NCI-H146 treated with DMSO at 0.1 percent for 48 hours (cell line): ENCODE measurements around the gene BCL11A.

ENCODE experiments used
- DNase-seq: peaks from one replicate; lab custom pipeline; 2025; ENCODE audit not compliant: unreplicated experiment; lab: John Stamatoyannopoulos, UW

BCL11A gene

DNA sequence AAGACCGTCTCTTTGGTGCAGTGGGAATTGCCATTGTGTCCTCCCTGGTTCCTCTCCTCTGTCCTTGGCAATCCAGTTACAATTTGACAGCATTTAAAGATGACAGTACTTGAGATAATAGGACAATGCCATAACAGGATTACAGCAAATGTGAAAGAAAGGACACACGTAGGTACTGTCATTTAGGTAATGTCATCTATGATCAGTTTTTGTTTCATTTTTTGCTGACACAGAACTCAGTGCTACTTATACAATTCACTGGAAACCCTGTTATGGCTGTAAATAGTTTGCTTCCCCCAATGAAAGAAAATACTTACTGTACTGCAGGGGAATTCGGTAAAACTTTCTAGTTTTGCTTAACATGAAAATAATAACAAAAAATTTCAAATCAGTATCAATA, 65.2 kb downstream of the BCL11A start:
- no peak for DNase-seq

DNA sequence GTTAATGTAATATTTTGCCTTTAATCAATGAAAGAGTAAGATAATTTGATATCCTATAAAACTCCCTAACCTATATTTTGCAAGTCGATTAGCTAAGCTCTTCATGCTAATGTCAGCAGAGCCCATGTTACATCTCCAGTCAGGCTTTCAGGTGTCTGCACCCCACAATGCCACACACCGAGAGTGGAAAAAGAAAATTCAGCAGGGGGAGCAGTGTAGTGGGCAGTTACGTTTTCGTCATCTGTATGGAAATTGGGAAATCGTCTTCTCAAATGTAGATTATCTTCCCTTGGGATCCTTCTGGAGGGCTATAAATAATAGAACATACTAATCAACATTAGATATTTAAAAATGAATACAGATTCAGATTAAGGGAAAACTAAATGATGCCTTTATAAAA, 66.3 kb downstream of the BCL11A start:
- no peak for DNase-seq

DNA sequence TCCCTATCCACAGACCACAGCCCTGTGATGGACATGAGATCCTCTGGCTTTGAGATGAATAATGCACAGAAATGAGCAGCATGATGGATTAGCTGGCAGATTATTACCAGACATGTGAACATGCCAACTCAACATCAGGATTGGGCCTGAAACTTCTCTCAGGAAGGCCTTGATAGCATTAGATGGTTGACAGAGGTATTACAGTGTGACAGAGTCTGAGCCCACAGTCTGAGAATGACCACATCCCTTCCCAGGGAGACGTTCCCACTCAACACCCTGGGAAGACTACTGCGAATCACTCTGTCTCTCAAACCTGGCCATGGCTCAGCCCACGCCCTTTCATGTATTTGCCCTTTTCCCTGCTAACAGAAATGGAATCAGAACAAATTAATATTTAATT, 66.9 kb downstream of the BCL11A start:
- no peak for DNase-seq

DNA sequence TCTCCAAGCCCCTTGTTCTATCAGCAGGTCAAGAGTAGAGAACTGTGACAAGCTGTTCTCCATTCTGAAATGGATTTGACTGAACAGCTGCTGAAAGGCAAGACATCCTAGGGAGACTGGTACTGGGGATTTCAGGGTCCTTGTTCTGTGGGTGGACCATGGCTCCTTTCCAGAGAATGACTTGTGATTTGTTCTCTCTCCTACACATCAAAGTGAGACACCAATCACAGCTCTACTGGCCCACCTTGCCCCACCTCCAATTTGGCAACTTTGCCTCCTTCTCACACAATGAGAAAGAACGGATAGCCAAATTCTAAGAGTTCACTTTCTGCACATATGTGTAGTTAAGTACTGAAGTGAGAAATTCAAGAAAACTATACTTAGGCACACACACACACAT, 67.4 kb downstream of the BCL11A start:
- no peak for DNase-seq

DNA sequence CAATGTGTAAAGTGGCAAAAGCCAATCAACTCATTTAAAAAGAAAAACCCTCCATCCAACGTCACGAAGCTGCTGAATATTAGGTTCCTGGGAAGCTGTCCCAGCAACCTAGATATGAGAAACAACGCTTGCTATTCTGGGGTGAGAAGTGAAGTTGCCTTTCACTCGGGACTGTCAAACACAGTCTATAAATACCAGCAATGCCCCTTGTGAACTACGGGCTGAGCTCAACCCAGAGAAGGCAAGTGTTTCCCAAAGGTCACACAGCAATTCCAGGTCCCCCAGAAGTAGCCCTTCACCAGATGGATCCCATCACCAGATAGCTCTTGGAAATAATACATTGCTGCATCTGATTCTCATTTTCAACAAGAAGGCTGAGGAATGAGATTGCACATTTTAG, 67.9 kb downstream of the BCL11A start:
- no peak for DNase-seq

DNA sequence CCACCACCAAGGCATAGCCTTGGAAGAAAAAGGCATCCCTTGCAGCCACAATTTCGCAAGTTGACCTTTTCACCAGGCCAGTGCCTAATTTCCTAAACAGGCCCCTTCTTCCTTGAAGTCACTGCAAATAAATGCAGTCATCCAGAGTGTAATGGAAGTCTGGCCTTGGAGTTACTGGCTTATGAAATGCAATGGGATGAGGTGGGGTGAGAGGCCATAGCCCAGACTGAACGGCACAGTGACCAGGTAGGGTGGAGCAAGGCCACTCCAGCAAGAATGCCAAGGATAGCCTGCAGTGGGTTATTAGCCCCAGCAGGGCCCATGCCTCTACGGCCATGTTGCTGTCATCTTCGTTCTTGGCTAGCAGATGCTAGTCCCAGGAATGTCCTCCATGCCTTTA, 68.4 kb downstream of the BCL11A start:
- DNase-seq, result no peak

DNA sequence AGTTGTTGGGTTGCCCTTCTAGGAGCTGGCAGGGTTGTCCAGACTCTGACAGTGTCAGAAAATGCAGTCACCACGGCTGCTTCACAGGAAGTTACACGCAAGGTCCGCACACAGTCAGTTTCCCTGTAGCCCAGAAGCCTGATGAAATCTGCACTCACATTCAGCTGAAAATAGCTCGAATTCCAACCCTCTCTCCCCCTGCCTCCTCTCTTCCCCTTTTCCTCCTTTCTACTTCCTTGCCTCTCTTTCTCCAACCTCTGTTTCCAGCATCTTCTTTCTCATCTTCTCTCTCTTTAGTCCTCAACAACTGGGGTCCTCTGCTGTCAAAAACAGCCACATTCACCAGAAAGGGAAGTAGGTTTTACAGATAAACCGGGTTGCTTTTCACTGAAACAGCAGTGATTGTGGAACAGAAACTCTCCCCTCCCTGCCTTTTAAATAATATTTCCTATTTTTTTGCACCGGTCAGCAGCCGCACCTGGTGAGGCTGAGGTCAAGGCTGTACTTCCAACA, 69.3 kb downstream of the BCL11A start:
- no peak for DNase-seq

DNA sequence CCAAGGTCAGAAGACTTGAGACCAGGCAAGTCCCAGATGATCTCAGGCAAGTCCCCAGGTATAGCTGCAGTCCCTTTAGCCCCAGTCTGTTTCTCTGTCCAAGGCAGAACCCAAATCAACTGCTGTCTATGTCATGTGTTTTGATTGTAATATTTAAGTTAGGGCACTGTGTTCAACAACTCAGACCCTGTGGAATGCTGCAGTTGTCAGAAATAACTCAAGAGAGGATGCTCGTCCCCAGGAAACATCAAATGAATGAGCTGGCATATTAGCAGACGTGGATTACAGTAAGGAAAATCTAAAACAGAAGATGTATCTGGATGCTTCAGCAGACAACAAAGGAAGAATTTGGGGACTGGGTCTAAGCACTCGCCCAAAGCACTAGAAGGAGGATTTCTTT, 70.1 kb downstream of the BCL11A start:
- no peak for DNase-seq

DNA sequence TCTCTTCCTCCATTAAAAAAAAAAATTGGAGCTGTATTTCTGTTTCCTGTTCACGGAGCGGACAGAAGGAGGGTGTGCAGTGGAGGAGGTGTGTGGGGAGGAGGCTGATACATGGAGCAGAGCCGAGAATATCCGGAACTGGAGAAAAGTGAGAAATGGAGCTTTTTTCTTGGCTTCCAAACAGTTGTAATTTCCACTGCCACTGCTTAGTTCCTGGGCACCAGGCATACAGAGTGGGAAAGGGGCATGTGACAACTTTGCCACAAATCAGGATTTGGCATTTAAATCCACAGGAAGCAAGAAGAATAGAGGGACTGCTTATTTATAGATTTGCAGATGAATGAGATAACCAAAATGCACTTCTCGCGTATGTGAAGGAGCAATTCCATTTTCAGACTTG, 71.2 kb downstream of the BCL11A start:
- no peak for DNase-seq

DNA sequence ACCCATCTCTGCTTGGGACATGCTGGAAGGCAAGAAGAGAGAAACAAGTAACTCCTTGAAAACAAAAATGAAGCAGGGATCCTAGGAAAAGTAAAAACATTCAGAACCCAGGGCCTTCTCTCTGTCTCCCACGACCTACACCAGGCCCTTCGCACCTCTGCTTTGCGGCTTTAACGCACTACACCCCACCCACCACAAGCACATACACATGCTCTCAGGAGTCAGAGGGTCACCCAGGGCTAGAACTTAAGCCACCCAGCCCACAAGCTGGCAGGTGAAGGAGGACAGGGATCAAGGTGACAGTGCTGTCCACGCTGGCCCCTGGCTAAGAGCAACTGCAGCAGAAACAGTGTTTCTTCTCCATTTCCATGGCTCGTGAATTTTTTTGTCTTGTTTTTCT, 72.2 kb downstream of the BCL11A start:
- DNase-seq, result no peak

DNA sequence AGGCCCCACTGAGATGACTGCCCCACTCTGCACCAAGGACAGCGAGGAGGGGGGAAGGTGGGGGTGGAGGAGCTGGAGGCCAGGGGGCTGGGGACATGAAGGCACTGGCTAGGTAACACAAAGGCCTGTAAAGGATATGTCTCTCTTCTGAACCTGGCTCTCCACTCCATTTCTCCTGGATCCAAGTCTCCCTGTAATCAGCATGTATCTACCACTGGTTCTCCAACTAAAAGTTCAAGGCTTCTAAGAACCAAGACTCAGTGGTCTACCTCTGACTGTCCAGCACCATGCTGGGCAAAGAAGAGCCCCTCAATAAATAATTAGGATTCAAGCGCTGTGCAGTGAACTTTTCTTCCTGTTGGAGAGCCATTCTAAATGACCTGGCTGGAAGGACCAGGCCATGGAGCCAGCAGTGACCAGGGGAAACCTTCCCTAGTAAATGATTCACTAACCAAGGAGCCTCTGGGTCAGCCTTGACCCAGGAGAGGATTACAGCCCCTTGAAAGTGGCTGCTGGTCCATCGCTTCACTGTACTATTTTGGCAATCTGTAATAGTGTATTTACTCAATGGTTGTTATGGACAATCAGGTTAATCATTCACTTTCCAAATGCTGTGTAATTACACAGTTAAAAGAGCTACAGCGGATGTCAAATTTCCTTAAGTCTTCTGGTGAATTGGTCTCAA, 73.2 kb downstream of the BCL11A start:
- no peak for DNase-seq

DNA sequence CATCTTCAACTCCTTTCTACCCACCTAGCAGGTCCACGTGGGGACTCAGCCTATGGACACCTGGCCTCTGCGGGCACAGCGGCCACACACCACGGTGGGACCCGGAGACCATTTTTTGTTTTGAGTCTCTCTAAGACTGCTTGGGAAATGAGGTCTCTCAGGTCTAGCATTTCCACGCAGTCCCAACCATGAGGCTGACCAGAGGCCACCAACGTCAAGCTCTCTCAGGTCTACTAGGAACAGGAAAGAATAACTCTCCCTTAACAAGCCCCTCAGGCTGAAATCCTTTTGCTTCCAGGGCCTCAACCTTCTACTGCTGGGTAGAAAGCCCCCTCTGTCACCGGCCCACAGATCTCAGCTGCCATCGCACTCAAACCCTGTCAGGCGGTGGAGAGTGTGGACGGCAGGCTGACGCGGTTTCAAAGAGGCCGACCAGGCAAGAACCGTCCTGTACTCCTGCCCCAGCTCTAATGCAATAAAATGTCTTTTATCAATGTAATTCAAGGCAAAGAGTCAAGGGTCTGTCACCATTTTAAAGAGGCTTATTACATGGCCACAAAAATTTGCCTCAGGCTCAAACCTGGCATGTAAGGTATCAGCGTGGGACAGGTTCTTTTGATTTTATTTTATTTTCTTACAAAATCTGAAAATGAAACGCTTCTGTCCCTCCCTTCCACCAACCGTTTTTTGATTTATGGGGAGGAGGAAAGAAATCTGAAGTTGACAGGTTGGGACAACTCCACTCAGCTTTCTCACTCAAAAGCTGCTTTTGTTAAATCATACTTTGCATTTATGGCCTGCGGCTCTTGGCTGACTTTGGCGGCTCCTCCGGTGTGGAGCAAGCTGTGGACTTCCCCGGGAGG, 74.0 kb downstream of the BCL11A start:
- DNase-seq, result no peak

DNA sequence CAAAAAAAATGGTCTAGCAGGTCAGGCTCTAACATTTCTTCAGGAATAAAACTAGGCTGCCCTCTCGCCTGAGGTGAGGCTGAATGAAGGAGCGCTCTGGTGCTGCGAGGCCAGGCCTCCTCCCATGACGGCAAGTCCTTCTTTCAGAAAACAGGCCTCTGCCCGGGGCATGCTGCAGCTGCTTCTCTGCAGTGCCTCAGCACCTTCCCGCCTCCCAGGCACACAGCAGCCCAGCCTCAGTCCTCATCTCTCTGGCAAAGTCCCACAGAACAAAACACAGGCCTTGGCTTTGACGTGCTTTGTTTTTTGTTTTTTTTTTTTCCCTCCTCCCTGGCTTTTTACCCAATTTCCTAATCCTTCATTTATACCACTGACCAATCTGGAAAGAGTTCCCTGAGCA, 74.8 kb downstream of the BCL11A start:
- DNase-seq, result no peak

DNA sequence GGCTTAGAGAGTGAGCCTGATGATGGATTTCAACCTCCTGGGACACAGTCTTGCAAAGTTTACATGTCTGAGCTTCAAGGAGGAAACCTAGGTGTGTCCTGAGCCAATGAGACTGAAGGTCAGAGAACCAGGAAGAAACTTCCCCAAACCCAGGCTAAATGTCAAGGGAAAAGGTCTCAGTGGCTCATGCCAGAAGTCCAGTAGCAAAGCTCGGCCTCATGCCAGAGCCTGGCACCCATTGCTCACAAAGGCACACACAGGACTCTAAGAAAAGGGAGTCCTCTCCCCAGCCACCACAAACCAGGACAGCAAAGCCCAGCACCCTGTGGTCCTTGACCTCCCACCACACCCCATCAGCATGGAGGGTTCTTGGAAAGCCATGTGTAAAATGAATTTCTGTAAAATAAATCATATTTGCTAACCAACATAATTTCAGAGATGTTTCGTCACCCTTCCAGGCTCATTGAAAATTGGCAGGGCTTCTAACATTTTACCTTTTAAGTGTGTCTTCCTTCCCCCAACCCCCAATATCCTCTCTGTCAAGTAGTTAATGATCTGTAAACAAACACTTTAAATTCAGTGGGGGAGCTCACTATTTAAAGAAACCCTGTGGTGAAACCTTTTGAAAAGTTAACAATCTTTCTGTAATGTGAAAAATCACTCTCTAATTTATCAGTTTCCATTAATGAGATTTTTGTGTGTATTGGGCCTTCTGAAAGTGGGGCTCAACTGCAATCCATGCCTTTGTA, 77.1 kb downstream of the BCL11A start:
- peak; percentile 2 for DNase-seq

DNA sequence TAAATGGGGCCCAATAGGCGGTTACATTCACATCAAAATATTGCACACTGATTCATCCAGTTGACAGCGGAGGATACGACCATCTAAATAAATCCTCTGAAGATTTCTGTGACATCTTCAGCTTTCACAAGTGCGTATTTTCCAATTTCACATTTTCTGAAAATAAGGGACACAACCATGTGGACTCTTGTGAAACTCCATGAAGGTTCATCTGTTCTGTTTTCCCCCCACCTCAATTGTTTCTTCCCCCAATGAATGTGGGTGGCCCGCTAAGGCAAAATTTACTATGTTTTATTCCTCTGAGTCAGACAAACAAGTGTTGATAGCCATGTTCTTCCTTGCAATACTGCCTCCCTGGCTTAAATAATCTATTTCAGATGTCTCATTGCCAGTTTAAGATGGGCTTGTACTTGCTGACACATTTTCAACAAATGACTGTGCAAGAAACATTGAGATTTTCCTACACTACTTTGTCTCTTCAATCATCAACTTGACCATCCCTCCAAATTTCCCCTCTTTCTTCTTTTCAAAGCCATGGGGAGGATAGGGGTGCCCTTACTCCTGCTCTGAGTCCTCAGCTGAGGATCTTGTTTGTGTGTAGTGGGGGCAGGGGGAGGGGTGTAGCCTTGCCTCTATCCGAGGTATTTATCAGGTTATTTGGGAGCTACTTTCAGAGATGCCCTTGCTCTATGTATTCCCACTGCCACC, 78.2 kb downstream of the BCL11A start:
- DNase-seq, result no peak

DNA sequence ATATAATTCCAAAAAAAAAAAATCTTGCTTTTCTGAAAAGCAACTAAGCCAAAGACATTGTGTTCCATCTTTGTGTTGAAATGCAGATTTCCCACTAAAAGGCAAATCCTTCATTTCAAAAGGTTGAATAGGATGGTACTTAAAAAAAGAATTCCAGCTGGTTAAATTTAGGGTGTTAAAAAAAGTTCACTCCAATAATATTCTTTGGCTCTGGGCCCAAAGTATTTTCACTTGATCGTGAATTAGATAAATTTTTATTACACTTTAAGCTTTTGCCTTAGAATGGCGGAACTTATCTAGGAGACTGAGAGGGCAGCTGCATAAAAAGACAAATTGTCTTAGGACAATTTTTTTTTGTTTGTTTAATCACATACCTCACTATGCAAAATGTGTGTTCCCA, 79.2 kb downstream of the BCL11A start:
- DNase-seq, result no peak

DNA sequence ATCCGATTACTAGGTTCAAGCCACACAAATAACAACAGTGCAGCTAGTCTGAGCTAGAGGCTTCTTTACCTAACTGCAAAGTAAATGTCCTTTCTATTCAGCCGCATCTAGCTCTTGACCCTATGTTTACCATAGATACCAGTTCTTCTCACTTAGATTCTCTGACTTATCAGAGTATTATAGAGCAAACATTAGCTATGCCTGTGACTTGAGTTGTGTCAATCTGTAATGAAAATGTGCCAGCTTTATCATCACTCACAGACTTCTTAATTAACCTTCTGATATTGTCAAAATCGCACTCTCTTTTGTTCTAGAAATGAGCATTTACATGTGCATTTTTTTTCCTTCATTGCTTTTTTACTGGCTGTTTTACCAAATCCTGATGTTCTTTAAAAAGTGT, 79.9 kb downstream of the BCL11A start:
- DNase-seq, result no peak

DNA sequence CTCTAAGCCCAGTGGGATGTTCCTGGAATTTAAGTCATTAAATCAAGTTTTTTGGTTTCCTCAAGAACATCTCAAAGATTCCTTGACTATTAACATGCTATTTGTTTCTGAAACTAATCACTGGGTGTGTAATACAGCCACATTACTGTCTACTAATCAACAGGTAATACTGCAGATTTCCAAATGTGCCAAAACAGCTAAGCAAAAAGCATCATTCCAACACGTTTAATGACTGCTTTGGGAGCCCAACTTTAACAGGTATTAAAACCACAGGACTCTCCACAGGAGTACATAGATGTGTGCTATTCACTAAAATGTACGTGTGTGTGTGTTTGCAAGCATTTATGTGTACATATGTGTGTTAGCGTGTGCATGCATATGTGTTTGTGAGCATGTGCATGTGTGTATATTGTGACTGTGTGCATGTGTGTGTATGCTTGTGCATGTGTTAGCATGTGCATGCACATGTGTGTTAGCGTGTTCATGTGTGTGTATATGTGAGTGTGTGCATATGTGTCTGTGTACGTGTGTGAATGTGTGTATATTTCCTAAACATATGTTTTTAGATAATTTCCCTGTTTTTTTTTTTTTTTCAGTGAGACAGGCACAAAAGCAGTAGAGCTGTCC, 80.7 kb downstream of the BCL11A start:
- DNase-seq, result no peak

DNA sequence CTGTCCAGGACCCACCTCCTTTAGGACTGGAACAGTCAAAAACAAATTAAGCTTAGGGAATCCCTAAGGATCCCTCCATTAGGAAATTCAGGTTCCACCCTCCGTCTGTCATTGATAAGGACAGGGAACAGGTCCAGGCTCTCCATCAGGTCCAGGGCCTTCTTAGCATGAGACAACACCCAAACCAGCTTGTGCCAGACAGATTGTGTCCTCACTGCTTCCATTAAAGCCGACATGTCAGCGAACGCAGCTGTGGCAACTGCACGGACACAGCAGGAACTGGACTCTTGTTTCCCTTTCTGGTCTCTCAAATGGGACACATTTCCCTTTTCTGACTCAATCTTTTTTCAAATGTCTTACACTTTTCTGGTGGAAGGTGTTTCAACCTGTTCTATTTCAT, 81.4 kb downstream of the BCL11A start:
- DNase-seq, result no peak

DNA sequence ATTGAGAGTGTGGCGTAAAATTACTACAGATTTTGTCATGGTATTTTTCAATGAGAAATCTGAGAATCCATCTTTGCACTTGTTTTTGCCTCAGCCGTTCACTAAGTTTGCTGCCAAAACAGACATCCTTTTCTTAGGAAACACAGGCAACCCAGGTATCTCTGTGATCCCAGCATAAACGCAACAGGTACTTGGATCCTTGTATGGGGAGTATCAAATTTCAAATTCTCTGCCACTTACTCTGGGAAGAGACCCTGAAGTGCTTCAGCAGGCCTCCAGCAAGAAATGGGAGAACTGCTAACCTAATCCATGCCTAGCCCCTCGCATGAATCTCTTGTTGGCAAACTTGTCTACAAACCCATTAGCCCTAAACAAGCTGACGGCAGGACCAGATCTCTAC, 83.1 kb downstream of the BCL11A start:
- no peak for DNase-seq
